Activated CD8-positive, alpha-beta memory T cell treated with anti-CD3 and anti-CD28 coated beads for 36 hours (primary cell): ENCODE measurements around the gene HOXA13. TPM values are rescaled to one million over a fixed set of nuclear protein-coding genes. Genes with fewer than 3 reads are reported as not detected.

Source experiments
- CTCF ChIA-PET: fragments of 350-600 bp; sonication (Branson Sonifier 250); formaldehyde crosslinking; loops from one replicate; lab custom pipeline; 2021; ENCODE audit warnings: antibody characterized with exemption; lab: Charles Lee
- POLR2A ChIA-PET: fragments of 350-600 bp; sonication (Branson Sonifier 250); formaldehyde crosslinking; loops from one replicate; lab custom pipeline; 2021; ENCODE audit warnings: antibody characterized with exemption; lab: Charles Lee
- total RNA-seq, 2 experiments: library from RNA; stranded (reverse); gene quantifications; one replicate each; pipeline ENCODE4 v1.2.3, GENCODE V29; 2021

Gene HOXA13
- total RNA-seq, 2 experiments from 2014 or later: not detected

DNA sequence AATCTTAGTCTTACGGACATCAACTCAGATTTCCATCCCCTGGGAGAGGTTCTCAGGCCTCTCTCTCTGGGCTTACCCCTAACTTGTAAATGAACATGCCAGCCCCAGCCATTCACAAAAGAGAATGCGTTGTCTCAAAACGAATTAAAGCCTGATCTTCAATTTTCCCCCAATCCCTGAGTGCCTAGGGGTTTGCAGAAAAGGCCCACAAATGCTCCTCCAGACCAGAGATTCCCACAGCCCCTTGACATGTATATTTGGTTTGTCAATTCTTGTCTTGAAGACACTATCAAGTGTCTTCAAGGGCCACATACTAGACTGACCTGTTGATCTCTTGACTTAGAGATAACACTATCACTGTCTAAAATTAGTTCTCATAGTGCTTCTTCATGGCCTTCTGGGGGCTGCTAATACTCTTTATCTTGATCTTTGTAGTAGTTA lies 11.9 kb upstream of the HOXA13 start:
- POLR2A ChIA-PET: no interaction called here
- CTCF ChIA-PET: interaction anchor here (0.9 kb wide), 1 partner anchor 31 kb away, joined by 3 read pairs; the partner anchor contains the start of gene EVX1

DNA sequence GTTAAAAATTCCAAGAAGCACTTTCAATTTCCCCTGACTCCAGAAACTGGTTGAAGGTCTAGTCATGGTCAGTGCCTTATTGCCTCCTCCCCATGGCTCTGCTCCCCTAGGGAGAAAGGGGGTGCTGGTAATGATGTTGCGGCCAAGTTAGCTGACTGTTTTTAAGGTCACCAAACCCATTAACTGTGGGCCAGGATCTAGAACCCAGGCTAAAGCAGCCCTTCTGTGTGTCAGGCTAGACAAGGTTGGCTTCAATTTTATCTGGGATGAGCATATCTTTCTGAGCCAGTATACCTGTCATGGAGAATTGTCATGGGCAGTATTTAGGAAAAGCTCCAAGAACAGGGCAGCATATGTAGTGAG lies 11.2 kb upstream of the HOXA13 start:
- ChIA-PET CTCF (interaction anchor here (0.9 to 1.8 kb wide), 4 partner anchors 12 to 45 kb away, joined by 3 to 7 read pairs (median 4); partner anchors contain the start of genes EVX1 and HOXA13), POLR2A (no interaction called here)

DNA sequence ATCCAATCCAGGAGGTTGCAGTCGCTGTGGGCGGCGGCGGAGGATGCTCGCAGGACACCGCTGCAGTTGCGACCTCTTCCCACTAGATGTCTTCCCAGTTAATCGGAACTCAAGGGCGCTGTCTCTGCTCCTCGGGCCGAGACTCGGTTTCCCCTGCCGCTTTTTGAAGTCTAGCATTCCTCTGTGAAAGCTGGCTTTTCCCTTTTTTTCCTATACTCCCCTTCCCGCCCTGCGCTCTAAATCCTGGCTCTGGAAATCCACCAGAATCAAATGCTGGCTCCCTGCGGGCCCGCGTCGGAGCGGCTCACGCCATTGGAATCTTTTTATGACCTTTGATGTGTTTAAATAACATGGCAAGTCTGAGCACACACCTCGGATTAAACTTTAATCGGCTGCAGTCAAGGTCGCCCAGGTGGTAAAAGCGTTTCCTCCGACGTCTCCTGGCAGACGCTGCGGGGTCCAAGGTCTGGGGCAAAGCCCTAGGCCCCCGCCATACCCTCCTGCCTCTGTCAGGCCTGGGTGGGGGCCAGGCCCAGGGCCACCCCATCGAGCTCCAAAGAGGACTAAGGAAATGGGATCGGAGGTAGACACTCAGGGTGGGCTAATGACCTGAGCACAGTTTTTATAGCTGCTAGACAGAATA lies 10.7 kb upstream of the HOXA13 start:
- POLR2A ChIA-PET: no interaction called here
- CTCF ChIA-PET: interaction anchor here (0.8 to 1.8 kb wide), 8 partner anchors 11 to 809 kb away, joined by 3 to 7 read pairs (median 3); partner anchors contain the start of genes EVX1 and HOXA13

DNA sequence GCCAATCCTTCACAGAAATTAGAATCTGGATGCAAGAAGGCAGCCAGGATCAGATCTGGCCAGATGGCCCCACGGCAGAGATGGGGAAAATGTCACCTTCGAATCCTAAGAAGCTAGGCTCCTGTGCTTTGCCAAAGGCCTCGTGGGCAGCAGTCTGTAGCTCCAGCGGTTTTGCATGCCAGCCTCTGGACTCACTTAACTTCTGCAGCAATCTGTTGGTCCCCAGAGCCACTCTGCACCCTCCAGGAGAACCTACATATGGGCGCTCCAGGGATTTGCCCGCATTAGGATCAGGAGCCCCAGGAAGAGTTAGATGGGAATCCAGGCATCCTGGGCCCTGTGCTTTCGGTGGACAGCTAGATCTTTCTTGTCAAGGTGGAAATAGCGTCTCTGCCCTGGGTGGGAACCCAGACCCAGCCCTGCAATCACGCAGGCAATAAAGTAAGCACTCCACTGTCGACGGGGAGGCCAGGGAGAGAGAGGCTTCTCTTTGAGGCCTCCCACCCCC lies 10.1 kb upstream of the HOXA13 start:
- ChIA-PET CTCF (interaction anchor here (0.7 to 1.8 kb wide), 8 partner anchors 11 to 810 kb away, joined by 3 to 7 read pairs (median 3); partner anchors contain the start of gene HOXA13), POLR2A (no interaction called here)

DNA sequence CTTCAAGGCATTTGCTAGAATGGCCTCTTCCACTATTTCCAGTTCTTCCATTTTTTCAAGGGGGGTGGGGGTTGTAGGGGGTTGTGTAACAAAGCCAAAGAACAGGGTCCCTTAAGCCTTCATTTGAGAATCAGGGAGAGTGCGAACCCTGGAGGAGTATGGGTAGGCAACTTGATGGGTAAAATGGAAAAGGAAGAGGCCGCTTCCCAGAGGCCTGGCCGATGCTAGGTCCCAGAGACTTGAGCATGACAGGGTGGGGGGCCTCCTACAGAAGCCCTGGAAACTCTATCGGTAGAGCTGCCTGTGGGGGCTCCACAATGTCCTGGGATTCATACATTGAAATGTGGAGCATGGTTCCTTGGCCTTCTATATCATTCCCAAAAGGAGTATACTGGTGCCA lies 9.1 kb upstream of the HOXA13 start:
- ChIA-PET CTCF (interaction anchor here (0.7 kb wide), 3 partner anchors 425 to 1492 kb away, joined by 3 to 5 read pairs (median 4); no protein-coding TSS in a partner anchor), POLR2A (no interaction called here)

DNA sequence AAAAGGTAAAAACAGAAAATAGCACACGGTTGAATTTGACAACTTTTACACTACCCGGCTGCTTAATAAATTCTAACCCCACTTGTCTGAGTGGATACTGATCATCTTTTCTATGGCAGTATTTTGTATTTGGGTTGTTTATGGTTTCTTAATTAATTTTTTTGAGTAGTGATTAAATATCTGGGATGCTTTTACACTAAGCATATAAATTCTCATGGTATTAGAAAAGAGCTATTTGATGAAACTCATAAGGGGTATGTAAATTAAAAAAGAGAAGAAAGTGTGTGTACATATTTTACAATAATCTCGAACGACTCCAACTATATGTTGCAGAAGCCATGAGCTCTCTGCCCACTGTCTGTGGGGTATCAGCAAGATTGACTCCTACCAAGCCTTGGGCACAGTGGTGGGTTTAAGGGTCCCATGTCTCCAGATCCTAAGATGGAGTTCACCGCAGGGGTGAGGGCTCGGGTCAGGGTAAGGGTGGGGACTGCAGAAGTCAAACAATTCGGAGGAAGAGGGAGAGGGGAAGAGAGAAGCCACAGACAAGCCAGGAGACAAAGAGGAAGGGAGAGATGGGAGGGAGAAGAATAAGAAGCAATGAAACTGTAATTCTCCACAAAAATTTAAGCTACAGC lies 7.6 kb upstream of the HOXA13 start:
- CTCF ChIA-PET: interaction anchor here (0.9 kb wide), 1 partner anchor 28 kb away, joined by 3 read pairs; no protein-coding TSS in a partner anchor
- POLR2A ChIA-PET: no interaction called here

DNA sequence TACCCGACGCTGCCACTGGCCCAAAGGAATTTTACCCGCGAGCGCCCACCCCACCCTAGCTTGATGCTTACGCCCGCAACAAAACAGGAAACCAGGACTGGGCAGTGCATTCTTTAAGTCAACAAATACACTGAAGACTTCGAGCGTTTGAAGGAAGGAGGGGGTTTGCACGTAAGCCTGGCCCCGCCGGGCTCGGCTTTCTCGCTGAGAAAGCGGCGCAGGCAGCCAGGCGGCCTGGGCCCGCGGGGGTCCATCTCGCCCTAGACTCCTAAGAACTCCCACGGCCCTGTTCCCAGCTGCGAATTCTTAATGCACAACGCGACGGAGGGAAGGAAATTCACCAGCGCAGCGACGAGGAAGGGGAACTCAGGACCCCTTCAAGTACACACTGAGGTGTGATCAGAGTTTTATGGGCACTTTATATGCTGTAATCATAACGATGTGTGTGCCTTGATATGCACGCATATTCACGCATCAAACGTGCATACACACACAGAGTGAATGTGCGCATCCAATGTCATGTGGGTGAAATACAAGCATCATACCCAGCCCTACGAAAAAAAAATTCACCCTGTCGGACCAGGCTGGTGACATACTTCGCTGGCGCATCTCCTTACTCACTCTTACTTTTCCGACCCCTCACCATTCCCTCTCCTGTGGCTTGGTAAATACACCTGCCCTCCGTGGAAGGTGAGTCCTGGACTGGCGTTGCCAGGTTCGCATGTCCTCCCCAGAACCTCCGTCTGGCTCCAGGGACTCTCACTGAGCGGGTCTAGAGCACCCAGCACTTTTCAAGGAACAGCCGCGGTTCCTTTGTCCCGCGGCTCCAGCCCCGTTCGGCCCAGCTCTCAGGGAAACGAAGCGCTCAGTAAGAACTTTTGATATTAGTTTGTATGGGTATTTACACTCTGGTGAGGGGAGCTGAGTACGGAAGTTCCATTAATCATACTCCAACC lies 5.7 kb upstream of the HOXA13 start:
- ChIA-PET CTCF (no interaction called here), POLR2A (no interaction called here)

DNA sequence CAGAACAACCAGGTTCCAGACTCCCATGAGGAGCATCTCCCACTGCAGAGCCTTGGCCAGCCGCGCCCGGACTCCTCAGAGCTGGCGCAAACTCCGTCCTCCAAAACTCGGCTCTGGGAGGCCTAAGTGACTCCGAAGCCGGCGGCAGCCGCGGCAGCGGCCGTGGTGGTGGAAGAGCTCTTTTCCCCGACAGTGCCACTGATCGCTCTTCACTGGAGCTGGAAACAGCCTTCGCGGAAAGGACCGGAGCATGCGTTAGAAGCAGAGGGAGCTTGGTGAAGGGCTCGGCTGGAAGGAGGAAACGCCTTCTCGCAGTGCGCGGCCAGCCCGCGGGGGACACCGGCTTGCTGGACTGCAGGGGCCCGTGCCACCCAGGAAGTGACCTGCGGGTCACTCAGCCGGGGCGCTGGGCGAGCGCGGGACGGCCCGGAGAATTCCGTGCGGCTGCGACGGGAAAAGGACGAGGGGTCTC lies 5.0 kb upstream of the HOXA13 start:
- POLR2A ChIA-PET: no interaction called here

DNA sequence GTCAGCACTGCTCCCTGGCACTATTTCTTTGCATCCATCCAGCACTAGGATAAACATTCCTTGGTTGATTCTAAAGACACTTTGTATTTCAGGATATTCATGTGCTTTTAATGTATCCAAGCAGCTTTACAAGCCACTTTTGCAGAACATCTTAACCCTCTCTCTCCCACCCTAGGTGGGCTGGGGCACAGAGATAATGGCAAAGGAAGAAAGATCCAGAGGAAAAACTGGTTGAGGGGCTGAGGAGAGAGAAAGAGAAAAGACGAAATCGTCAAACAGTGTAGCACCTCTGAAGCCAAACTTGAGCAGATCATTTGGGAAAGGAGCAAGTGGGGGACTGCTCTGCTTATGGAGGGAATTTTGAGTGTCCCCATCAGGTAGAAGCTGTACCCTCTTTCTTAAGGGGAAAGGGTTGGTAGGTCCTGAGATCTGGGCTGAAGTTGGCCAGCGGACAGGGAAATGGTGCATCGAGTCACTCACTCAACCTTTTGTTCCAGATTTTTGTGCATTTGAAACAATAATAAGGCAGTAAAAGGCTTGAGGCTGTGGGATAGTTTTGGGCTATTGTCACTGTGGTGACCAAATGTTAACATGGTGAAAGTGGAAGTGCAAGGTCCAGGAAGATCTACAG lies 4.2 kb upstream of the HOXA13 start:
- POLR2A ChIA-PET: no interaction called here
- CTCF ChIA-PET: interaction anchor here (1.0 kb wide), 1 partner anchor 43 kb away, joined by 3 read pairs; no protein-coding TSS in a partner anchor

More for the DNA sequence above, 5.0 kb upstream of the HOXA13 start:
- CTCF ChIA-PET: no interaction called here

DNA sequence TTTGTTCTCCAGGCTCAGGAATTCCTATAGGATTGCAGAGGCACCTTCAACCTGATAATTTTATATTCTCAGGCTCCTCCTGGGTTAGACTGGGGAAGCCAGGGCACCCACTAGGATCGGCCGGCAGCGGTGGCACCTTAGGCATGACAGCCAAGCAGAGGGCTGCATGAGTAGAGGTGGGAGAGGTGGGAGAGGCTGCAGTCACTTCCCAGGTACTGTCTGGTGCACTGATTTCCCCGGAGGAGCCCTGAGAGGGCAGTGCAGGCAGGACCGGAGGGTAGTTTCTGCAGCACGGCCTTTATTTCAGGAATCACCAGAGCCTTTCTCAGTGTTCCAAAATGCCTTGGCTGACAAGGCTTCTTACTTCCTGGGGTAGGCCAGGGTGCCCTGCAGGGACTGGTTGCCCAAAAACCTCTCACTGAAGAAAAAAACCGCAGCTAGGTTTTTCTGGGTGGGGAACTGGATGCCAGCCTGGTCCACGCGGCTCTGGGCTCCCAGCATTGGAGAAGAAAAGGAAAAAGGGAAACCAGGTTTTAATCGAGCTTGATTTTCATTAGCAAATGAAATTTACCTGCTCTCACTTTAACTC lies 3.6 kb upstream of the HOXA13 start:
- ChIA-PET POLR2A (no interaction called here), CTCF (interaction anchor here (1.0 kb wide), 1 partner anchor 42 kb away, joined by 3 read pairs; no protein-coding TSS in a partner anchor)

DNA sequence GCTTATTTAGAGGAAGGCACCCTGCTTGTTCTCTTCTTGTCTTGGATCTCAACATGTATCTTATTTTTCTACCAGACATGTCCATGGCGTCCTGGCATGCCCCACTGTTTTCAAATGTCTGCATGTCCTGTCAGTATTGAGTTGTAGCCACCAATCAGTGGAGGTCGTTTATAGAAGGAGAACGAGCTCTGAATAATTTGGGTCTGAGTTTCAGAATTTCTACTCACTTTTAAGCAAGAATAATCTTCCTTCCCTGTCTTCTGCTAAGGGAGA lies 2.9 kb upstream of the HOXA13 start:
- CTCF ChIA-PET: no interaction called here
- POLR2A ChIA-PET: no interaction called here

DNA sequence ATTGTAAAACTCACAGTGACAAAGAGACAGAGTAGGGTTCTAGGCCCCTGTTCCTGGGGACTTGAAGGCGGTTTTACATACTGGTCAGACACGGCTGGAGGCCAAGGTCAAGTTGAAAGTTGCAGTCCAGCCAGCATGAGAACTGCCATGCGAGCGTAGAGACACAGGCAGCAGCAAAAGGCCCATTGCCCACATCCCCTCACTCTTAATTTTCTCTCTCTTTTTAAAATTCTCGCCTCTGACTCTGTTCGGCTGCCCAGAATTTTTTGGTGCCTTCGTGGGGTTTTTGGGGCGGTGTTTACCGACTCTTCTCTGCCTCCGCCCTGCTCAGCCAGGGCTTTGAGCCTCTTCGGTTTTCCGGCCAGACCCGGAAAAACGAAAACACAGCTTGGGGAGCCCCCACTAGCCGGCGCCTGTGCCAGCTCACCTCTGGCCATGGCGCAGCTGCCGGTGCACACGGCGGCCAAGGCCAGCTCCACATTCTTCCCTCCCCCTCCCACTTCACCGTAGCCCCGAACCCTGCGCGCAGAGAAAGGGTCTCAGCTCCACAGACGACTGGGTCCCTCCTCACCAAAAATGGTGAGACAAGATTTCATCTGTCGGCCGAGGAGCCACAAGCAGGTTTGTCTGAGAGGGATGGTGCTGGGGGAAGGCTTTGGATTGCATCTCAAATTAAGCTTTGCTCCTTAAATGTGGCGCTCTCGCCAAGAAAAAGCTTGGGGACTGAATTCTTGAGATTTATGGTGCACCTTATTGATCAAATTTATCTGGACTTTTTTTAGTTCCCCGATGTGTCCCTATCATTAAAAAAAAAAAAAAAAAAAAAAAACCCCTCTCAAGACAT lies 2.3 kb upstream of the HOXA13 start:
- CTCF ChIA-PET: no interaction called here
- POLR2A ChIA-PET: no interaction called here

DNA sequence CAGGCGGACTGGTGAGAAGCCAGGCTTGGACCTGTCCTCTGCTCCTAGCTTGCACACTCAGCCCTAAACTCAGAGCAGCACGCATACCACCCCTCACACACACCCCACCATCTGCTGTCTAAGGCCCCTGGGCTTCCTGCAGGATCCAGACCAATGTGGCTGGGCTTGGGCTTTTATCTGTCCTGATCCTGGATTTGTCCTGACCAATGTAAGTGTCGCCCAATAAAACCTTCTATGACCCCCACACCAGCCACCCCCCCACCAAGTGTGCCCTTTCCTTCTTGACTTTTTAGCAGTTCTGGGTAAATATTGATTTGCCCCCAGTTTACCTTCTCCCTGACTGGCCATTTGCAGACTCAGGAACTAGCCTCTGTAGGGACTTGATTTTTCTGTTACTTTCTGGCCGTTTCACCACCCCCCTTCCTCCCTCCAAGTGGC lies 1.7 kb upstream of the HOXA13 start:
- ChIA-PET CTCF (no interaction called here), POLR2A (no interaction called here)

DNA sequence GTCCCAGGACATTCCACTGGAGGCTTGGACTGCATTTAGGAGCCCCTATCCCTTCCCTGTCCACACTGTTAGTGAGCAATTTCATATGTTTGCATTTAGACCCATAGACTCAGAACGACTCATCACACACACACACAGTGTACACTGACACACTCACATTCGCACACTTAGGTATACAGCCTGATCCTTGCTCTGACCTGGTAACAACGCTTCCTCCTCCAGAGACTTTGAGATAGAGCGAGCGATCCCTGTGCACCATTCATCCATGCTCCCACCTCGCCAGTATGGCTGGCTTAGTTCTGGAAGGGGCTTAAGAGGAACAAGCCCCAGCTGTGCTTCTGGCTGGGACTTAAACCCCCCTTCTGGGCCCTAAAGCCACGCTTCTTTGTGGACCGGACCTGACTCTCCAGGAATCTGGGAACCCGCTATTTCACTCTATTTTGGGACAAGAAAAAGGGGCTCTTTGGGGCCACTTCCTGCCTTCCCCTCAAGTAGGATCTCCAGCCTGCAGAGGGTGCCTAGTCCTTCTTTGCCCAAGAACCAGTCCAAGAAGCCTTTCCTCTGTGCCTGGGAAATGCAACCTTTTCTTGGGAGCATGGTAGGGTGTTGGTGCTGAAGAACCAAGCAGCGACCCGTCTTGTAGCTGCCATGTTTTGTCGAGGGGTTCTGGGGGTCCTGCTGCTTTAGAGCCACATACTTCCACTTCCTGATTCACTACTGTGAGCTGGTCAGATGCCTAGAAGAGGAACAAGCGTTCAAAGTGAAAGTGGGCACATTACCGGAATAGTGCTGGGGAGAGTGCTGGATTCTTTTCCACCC lies 1.1 kb upstream of the HOXA13 start:
- CTCF ChIA-PET: interaction anchor here (3.6 kb wide), 1 partner anchor 11 kb away, joined by 12 read pairs; no protein-coding TSS in a partner anchor

DNA sequence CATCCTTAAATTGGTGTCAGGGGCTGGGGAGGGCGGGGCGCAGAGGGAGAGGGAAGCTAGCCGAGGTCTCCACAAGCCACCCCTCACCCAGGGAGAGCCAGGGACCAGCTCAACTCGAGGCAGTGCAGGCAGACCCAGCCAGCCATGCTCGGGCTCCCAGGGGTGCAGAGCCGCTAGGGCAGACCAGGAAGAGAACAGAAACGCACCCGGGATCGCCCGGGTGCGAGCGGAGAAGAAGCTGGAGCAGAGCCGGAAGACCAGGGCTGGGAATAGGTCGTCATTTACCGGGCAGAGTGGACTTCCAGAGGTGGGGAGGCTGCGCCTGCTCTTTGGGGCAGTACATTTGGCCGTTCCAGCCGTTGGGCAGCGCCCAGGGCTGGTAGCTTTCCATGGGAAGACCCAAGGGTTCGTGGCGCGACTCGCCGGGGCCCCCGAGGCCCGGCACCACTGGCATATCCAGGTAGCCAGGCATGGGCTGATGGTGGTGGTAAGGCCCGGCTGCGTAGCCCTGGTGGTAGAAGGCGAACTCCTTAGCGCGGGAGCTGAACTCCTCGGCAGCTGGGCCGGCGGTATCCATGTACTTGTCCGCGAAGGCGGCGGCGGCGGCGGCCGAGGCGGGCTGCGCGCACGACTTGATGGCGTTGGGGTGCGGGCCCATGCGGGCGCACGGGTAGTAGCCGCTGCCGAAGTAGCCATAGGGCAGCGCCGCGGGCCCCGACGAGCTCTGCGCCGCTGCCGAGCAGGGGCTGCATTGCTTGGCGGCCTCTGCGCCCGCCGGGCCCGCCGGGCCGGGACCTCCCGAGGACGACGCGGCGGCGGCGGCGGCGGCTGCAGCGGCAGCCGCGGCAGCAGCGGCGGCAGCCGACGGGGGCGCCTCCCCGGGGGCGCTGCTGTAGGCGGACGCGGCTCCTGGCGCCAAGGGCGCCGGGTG lies 755 bp downstream of the HOXA13 start:
- ChIA-PET CTCF (interaction anchor here (0.8 to 3.6 kb wide), 6 partner anchors 9 to 42 kb away, joined by 3 to 12 read pairs (median 4); no protein-coding TSS in a partner anchor), POLR2A (interaction anchor here (0.6 kb wide), 1 partner anchor 1713 kb away, joined by 3 read pairs; no protein-coding TSS in a partner anchor)

More for the DNA sequence above, 1.1 kb upstream of the HOXA13 start:
- POLR2A ChIA-PET: no interaction called here
